ENCODE measurements around the gene CDH13. TPM values are rescaled to one million over a fixed set of nuclear protein-coding genes. Genes with fewer than 3 reads are reported as not detected.

CDH13 gene
- polyA plus RNA-seq, 1 experiment, result 113 TPM

- POLR2A ChIA-PET, result no interaction called here
- no peaks in the 10 kb centered on the region for H3K27me3 ChIP-seq (ENCODE audit: control insufficient read depth, insufficient read depth, low read length)
These were observed 344.4 kb downstream of the CDH13 start for GRCh38 chr16:82971126-82971525.

GRCh38 chr16:82972331-82972919 is 345.7 kb downstream of the CDH13 start:
- Histone ChIP-seq H3K4me3 (ENCODE audit: low read depth, low read length) (no peak overlapping the region), H3K36me3 (ENCODE audit: control insufficient read depth, insufficient read depth, low read length) (no peaks in the 10 kb centered on the region), H3K27me3 (ENCODE audit: control insufficient read depth, insufficient read depth, low read length) (no peaks in the 10 kb centered on the region)
- ChIA-PET POLR2A (no interaction called here), CTCF (no interaction called here)
- DNase-seq (ENCODE audit: low read depth), result no peak
- no peak for TF ChIP-seq CTCF (IDR thresholded peaks at IDR 0.05; ENCODE audit: insufficient read depth, low read depth, low read length)

More at GRCh38 chr16:82971126-82971525, 344.4 kb downstream of the CDH13 start:
- DNase-seq (ENCODE audit: low read depth), result no peak
- CTCF ChIA-PET, result no interaction called here
- Histone ChIP-seq H3K36me3 (ENCODE audit: control insufficient read depth, insufficient read depth, low read length) (no peaks in the 10 kb centered on the region), H3K4me3 (ENCODE audit: low read depth, low read length) (no peak overlapping the region)
- no peak for TF ChIP-seq CTCF (IDR thresholded peaks at IDR 0.05; ENCODE audit: insufficient read depth, low read depth, low read length)

- Histone ChIP-seq H3K36me3 (ENCODE audit: control insufficient read depth, insufficient read depth, low read length) (no peaks in the 10 kb centered on the region), H3K27me3 (ENCODE audit: control insufficient read depth, insufficient read depth, low read length) (no peaks in the 10 kb centered on the region), H3K4me3 (ENCODE audit: low read depth, low read length) (no peak overlapping the region)
- no peak for DNase-seq (ENCODE audit: low read depth)
- ChIA-PET POLR2A (no interaction called here), CTCF (no interaction called here)
- TF ChIP-seq CTCF (IDR thresholded peaks at IDR 0.05; ENCODE audit: insufficient read depth, low read depth, low read length), result no peak
These were observed 352.8 kb downstream of the CDH13 start for GRCh38 chr16:82979406-82980111.

- TF ChIP-seq CTCF (IDR thresholded peaks at IDR 0.05; ENCODE audit: insufficient read depth, low read depth, low read length), result no peak
- CTCF ChIA-PET, result no interaction called here
These were observed 354.0 kb downstream of the CDH13 start for GRCh38 chr16:82980810-82981209.

GRCh38 chr16:82987767-82988166 is 361.0 kb downstream of the CDH13 start:
- ChIA-PET CTCF (interaction anchor here (0.7 to 0.9 kb wide), 2 partner anchors 41 to 47 kb away, joined by 3 read pairs; no protein-coding TSS in a partner anchor), POLR2A (no interaction called here)
- no peak for DNase-seq (ENCODE audit: low read depth)
- Histone ChIP-seq H3K27me3 (ENCODE audit: control insufficient read depth, insufficient read depth, low read length) (no peaks in the 10 kb centered on the region), H3K4me3 (ENCODE audit: low read depth, low read length) (no peak overlapping the region), H3K36me3 (ENCODE audit: control insufficient read depth, insufficient read depth, low read length) (no peaks in the 10 kb centered on the region)
- no peak for TF ChIP-seq CTCF (IDR thresholded peaks at IDR 0.05; ENCODE audit: insufficient read depth, low read depth, low read length)

More at GRCh38 chr16:82980810-82981209, 354.0 kb downstream of the CDH13 start:
- no peak overlapping the region for H3K4me3 ChIP-seq (ENCODE audit: low read depth, low read length)
- H3K27me3 ChIP-seq (ENCODE audit: control insufficient read depth, insufficient read depth, low read length), result no peaks in the 10 kb centered on the region
- H3K36me3 ChIP-seq (ENCODE audit: control insufficient read depth, insufficient read depth, low read length), result no peaks in the 10 kb centered on the region
- POLR2A ChIA-PET, result no interaction called here
- DNase-seq (ENCODE audit: low read depth), result no peak
